HUES48 (cell line): ENCODE results near the gene FARP2.

Experiments
- H3K27ac ChIP-seq: one replicate; pipeline ENCODE4 v1.7.0; 2013; ENCODE audit warnings: low read depth, low read length, inconsistent platforms
- H3K27me3 ChIP-seq: 2 replicates; pipeline ENCODE4 v1.6.1; 2013; ENCODE audit warnings: mild to moderate bottlenecking, low read length; ENCODE audit not compliant: control insufficient read depth, insufficient read depth
- H3K36me3 ChIP-seq: 2 replicates; pipeline ENCODE4 v1.6.1; 2013; ENCODE audit warnings: low read length; ENCODE audit not compliant: control insufficient read depth, insufficient read depth
- H3K4me1 ChIP-seq: 2 replicates; pipeline ENCODE4 v1.6.1; 2013; ENCODE audit warnings: mild to moderate bottlenecking, low read length; ENCODE audit not compliant: control insufficient read depth, insufficient read depth
- H3K4me3 ChIP-seq: 2 replicates; pipeline ENCODE4 v1.5.1; 2013; ENCODE audit warnings: mild to moderate bottlenecking, low read depth, low read length
- H3K9ac ChIP-seq: 2 replicates; pipeline ENCODE4 v1.6.1; 2013; ENCODE audit warnings: mild to moderate bottlenecking, low read depth, low read length, moderate library complexity
- H3K9me3 ChIP-seq: 2 replicates; pipeline ENCODE4 v1.6.1; 2013; ENCODE audit warnings: low read length; ENCODE audit not compliant: control insufficient read depth, insufficient read depth

The FARP2 gene

DNA sequence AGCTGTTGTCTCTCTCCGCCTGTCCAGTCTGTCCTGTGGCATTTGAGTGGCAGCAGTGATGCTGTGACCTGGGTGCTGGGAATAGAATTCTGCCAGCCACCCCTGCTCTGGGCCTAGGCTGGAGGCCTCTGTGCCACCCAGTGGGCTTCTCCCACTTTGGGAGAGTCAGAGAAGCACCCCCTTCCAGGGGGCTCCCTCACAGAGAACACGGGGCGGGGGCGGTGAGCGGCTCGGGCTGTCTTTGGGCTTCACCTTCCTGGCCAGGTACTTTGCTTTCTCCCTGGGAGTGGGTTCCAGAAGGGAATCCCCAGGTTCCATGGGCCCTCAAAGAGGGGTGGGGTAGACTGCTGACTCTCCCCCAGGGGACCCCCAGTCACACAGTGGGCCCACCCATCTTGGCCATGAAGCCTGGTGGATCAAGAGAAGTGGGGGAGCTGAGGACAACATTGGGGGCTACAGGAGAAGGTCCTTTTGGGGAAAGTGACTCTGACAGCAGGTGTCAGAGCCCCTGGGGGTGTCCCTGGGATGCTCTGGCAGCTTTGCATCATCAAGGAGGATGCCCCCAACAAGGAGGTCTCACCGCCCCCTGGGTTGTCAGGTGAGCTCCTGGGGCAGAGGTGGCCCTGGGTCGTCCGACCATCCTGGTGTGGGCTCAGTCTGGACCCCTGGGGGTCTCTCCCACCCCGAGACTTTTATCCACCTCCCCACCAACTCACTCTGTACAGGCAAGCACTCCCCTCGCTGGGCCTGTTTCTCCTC, 183.7 kb downstream of the FARP2 start:
- no peaks in the 10 kb centered on the region for H3K36me3 ChIP-seq
- no peaks in the 10 kb centered on the region for H3K9me3 ChIP-seq
- no peak overlapping the region for H3K4me3 ChIP-seq
- no peak overlapping the region for H3K27ac ChIP-seq
- H3K27me3 ChIP-seq = peaks cover 36% of the 10 kb centered on the region
- peaks cover 7% of the 10 kb centered on the region; the same call in 1 of the 2 replicates for H3K4me1 ChIP-seq
- no peak overlapping the region for H3K9ac ChIP-seq

DNA sequence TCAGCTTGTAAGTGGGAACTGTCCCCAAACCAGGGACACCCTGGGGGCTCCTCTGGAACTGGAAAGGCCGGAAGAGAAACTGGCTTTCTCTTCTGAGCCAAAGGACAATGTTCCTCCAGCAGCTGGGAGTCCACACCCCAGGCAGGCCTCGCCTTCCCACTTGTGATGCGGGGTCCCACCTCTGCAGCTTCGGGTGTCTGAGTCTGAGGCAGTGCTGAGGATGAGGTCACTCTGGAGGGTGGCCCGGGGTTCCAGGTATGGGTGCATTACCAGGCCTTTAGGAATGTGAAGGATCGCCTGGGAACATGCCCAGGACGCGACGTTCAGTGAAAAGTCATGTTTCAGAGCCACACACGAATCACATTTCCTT, 184.3 kb downstream of the FARP2 start:
- Histone ChIP-seq H3K4me3 (peak overlapping the region; percentile 73), H3K4me1 (peaks cover 7% of the 10 kb centered on the region; the same call in 1 of the 2 replicates)

DNA sequence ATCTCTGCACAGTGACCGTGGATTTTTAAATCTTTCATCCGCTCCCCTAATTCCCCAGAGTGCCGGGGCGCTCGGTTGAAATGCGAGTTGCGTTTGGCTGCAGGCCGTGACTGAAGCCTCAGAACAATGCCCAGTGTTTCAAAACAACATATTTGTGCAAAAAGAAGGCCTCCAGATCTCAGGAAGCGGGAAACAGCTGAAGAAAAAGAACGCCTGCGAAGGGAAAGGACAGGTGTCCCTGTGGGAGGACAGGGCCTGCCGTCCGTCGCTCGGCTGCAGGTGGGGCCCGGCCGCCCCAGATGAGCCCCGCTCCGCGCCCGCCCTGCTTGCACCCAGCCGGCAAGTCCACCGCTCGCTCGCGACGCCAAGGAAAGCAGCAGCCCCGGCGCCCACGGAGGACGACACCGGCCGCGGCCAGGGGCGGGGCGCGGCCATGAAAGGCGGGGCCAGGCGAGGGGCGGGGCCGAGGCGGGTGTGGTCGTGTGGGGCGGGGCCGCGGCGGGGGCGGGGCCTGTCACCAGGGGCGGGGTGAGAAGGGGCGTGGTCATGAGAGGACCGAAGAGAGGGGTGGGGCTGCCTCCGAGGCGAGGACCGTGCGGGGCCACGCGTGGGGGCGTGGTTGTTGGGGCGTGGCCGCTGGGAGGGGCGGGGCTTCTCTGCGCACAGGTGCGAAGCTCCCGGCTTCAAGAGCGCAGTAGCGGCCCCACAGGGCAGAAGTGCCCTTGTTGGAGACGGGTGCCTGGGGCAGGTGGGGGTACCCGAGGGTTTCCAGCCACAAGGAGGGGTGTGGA, 184.9 kb downstream of the FARP2 start:
- H3K9ac ChIP-seq = peak overlapping the region; percentile 63; the same call in 1 of the 2 replicates
- peaks cover 42% of the 10 kb centered on the region for H3K27me3 ChIP-seq
- H3K4me1 ChIP-seq = peaks cover 7% of the 10 kb centered on the region; the same call in 1 of the 2 replicates
- no peaks in the 10 kb centered on the region for H3K9me3 ChIP-seq
- H3K27ac ChIP-seq = peak overlapping the region; percentile 45
- H3K36me3 ChIP-seq = no peaks in the 10 kb centered on the region
- peak overlapping the region; percentile 73 for H3K4me3 ChIP-seq

More for the DNA sequence above, 184.3 kb downstream of the FARP2 start:
- H3K9ac ChIP-seq = no peak overlapping the region
- H3K9me3 ChIP-seq = no peaks in the 10 kb centered on the region
- H3K27ac ChIP-seq = peak overlapping the region; percentile 45
- no peaks in the 10 kb centered on the region for H3K36me3 ChIP-seq
- peaks cover 41% of the 10 kb centered on the region for H3K27me3 ChIP-seq

DNA sequence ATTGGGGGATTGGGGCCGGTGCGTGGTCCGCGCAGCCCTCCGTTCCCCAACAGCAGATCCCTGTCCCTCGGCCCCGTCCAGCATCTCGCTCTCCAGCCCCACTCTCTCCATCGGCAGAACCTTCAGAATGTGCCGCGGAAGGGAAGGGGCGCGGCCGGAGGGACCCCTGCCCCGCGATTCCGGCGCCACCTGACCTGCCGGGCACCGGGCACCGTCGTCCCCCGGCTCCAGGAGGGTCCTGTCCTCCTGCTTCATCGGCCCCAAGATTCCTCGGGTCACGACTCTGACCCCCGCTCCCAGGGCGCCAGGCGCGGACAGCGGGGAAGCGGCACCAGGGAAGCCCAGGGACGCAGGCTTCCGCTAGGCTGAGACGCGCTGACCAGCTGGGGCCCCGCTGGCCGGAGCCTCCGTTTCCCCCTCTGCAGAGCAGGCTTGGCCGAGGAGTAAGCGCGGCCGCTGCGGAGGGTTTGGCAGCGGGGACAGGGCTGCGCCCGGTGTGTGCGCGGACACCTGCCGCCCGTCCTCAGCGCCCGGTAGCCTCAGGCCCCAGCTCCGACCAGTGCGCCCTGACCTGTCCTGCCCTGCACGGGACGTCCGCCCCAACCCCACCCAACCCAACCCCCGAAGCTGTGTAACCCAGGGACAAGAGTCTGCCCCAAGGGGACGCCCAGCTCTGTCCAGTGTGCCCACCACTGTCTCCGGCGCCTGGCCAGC, 185.6 kb downstream of the FARP2 start:
- H3K4me3 ChIP-seq = peak overlapping the region; percentile 64
- H3K4me1 ChIP-seq = peaks cover 10% of the 10 kb centered on the region; the same call in 1 of the 2 replicates
- H3K27ac ChIP-seq = no peak overlapping the region
- H3K36me3 ChIP-seq = no peaks in the 10 kb centered on the region
- H3K9ac ChIP-seq = no peak overlapping the region
- H3K27me3 ChIP-seq = peaks cover 47% of the 10 kb centered on the region
- no peaks in the 10 kb centered on the region for H3K9me3 ChIP-seq

DNA sequence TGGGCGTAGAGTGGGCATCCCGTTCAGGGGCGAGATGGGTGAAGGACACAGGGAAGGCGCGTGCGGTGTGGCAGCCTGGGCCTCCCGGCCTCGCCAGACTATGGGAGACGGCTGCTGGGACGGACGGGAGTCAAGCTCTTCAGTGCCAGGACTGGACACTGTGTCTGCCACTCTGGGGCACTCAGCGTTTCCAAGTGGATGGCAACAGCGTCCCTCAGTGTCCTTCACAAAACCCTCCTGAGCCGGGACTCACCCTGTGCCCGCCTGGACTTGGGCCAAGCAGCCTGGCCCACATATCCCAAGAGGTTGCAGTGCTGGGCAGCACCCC, 186.2 kb downstream of the FARP2 start:
- H3K27me3 ChIP-seq = peaks cover 47% of the 10 kb centered on the region
- H3K4me1 ChIP-seq = peaks cover 15% of the 10 kb centered on the region
- H3K9ac ChIP-seq = no peak overlapping the region
- no peaks in the 10 kb centered on the region for H3K36me3 ChIP-seq
- no peaks in the 10 kb centered on the region for H3K9me3 ChIP-seq
- no peak overlapping the region for H3K27ac ChIP-seq
- H3K4me3 ChIP-seq = no peak overlapping the region
